GM18505 (cell line): ENCODE results near the gene ARHGEF37.
"Not testable (repeated sequence)": the region's sequence is repeated elsewhere in the genome, so short reads cannot be mapped to it uniquely, and the experiment has no call there.

Source experiments
- ATAC-seq: cut with Tn5 transposase; IDR thresholded peaks from one replicate; pipeline ENCODE4 v1.9.1; 2021; ENCODE audit not compliant: unreplicated experiment
- POLR2A ChIP-seq: IDR thresholded peaks from 4 replicates; pipeline ENCODE4 v1.6.1; 2011; ENCODE audit warnings: borderline replicate concordance; ENCODE audit not compliant: insufficient read depth, insufficient read length; ENCODE audit errors: extremely low read depth

ARHGEF37 gene

GRCh38 chr5:149578896-149579295, 2.4 kb upstream of the ARHGEF37 start:
- no peak for TF ChIP-seq POLR2A
- no peak for ATAC-seq

GRCh38 chr5:149580808-149581191, 498 bp upstream of the ARHGEF37 start:
- TF ChIP-seq POLR2A = no peak
- ATAC-seq = no peak

GRCh38 chr5:149581931-149582768, 852 bp downstream of the ARHGEF37 start:
- ATAC-seq = no peak
- no peak for TF ChIP-seq POLR2A

GRCh38 chr5:149583394-149583793, 2.1 kb downstream of the ARHGEF37 start:
- no peak for ATAC-seq
- no peak for TF ChIP-seq POLR2A

- ATAC-seq = no peak
- TF ChIP-seq POLR2A = no peak
Measured at GRCh38 chr5:149584121-149584520, 2.8 kb downstream of the ARHGEF37 start.

GRCh38 chr5:149585910-149586309, 4.6 kb downstream of the ARHGEF37 start:
- TF ChIP-seq POLR2A = no peak
- ATAC-seq = no peak

- TF ChIP-seq POLR2A = no peak
- ATAC-seq = no peak
Measured at GRCh38 chr5:149586708-149587318, 5.5 kb downstream of the ARHGEF37 start.

GRCh38 chr5:149588936-149589335, 7.6 kb downstream of the ARHGEF37 start:
- ATAC-seq = no peak
- TF ChIP-seq POLR2A = no peak

GRCh38 chr5:149593370-149593769, 12.1 kb downstream of the ARHGEF37 start:
- ATAC-seq = no peak
- TF ChIP-seq POLR2A = no peak

GRCh38 chr5:149594206-149594895, 13.1 kb downstream of the ARHGEF37 start:
- no peak for TF ChIP-seq POLR2A
- no peak for ATAC-seq

- ATAC-seq = not testable (repeated sequence)
Measured at GRCh38 chr5:149595105-149595504, 13.8 kb downstream of the ARHGEF37 start.

GRCh38 chr5:149596712-149597111, 15.4 kb downstream of the ARHGEF37 start:
- ATAC-seq = no peak
- no peak for TF ChIP-seq POLR2A

- TF ChIP-seq POLR2A = no peak
- no peak for ATAC-seq
Measured at GRCh38 chr5:149597618-149598017, 16.3 kb downstream of the ARHGEF37 start.

GRCh38 chr5:149598234-149598633, 16.9 kb downstream of the ARHGEF37 start:
- ATAC-seq = not testable (repeated sequence)
